IMR-90 (cell line): ENCODE measurements around the gene RBPJL. TPM values are rescaled to one million over a fixed set of nuclear protein-coding genes. Genes with fewer than 3 reads are reported as not detected.

Experiments used
- RCOR1 ChIP-seq: IDR thresholded peaks from 2 replicates; pipeline ENCODE4 v1.6.1; 2012; ENCODE audit warnings: mild to moderate bottlenecking, low read length, improper control_type of control experiment; ENCODE audit not compliant: insufficient replicate concordance
- RFX5 ChIP-seq: IDR thresholded peaks from 2 replicates; pipeline ENCODE4 v1.8.0; 2012; ENCODE audit warnings: low read depth, mild to moderate bottlenecking, low read length, moderate library complexity
- SMC3 ChIP-seq: fragments of 150-350 bp; IDR thresholded peaks from 2 replicates; pipeline ENCODE4 v1.6.1; 2016; ENCODE audit warnings: low read depth, mild to moderate bottlenecking, antibody characterized with exemption, low read length, moderate library complexity
- polyA plus RNA-seq, 3 experiments: library from polyadenylated mRNA; depleted of rRNA; stranded (reverse); fragments of >200 nt; gene quantifications; 2 replicates each; pipeline ENCODE4 v1.2.3, GENCODE V29; 2012; ENCODE audit warnings: low replicate concordance in 1 of 3
- total RNA-seq: library from RNA; depleted of rRNA; stranded (reverse); fragments of >200 nt; gene quantifications from 2 replicates; pipeline ENCODE4 v1.2.3, GENCODE V29; 2012

RBPJL gene
- total and polyA plus RNA-seq, 2 of the 4 experiments (the other 2 are of a cell fraction): not detected

DNA sequence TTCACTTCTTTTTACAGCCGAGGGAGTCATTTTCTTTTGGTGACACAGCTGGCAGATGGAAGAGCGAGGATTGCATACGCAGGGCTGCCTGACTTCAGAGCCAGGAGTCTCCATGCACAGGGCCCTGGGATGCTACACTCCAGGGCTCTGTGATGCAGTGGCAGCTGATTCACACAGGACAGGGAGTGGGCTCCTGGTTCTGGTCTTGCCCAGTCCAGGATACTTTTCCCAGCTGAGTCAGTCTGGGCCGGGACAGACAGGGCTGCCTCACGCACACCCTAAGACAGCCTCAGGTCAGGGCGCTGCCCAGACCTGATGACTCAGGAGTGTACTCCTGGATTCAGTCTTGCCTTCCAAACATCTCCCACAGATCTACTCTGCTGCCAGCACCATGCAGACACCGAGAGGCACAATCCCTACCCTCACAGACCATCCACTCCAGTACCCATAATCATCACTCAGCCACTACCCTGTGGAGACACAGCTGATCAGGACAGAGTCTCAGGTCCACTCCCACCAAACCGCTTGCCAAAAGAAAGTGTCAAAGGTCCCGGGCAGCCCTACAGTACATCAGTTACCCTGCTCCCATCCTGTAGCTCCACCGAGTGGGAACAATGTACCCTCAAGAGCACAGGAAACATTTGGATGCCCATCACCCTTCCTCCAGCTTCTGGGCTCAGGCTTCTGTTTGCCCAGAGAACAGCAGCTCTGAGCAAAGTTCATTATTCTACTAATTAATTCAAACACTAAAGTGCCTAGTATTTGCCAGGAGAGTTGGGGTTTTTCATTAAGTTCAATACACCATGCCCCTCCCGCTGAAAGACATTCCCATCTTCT lies 30.1 kb downstream of the RBPJL start (continued):
- TF ChIP-seq RCOR1: peak; percentile 16
- no peak for TF ChIP-seq RFX5
- no peak for TF ChIP-seq SMC3
